Sigmoid colon (tissue), 7 donors: ENCODE data around the gene TWSG1. TPM values are rescaled to one million over a fixed set of nuclear protein-coding genes. Genes with fewer than 3 reads are reported as not detected.

Experiments
- DNase-seq: peaks from one replicate; pipeline ENCODE4 v3.0.0-alpha.2; 2019
- H3K27ac ChIP-seq, 4 donors: fragments of 200-600 bp; sonication (generic); one replicate each; pipeline ENCODE4 v1.5.1; 2016 to 2019; ENCODE audit warnings: mild to moderate bottlenecking in 1 of 4
- H3K27me3 ChIP-seq, 3 donors: fragments of 200-600 bp; sonication (generic); one replicate each; pipeline ENCODE4 v1.5.1; 2019; ENCODE audit warnings: mild to moderate bottlenecking in 1 of 3
- H3K36me3 ChIP-seq, 4 donors: fragments of 200-600 bp; sonication (generic); one replicate each; pipeline ENCODE4 v1.5.1; 2016 to 2019
- H3K4me1 ChIP-seq, 4 donors: fragments of 200-600 bp; sonication (generic); one replicate each; pipeline ENCODE4 v1.5.1; 2017 to 2019
- H3K4me3 ChIP-seq, 4 donors: fragments of 200-600 bp; sonication (generic); one replicate each; pipeline ENCODE4 v1.5.1; 2017 to 2019; ENCODE audit warnings: mild to moderate bottlenecking in 2 of 4, moderate library complexity in 1 of 4
- H3K9me3 ChIP-seq, 4 donors: fragments of 200-600 bp in 3 of 4; sonication (generic) in 3 of 4; one replicate each; pipeline versions ENCODE4 v1.5.1 to v1.6.1; 2013 to 2019
- EP300 ChIP-seq, 4 donors: sonication (generic); formaldehyde crosslinking; IDR thresholded peaks; one replicate each; pipeline ENCODE4 v1.6.1; 2017; ENCODE audit warnings: antibody characterized with exemption in 4 of 4
- POLR2A ChIP-seq, 2 donors: fragments of 450-650 bp; IDR thresholded peaks; one replicate each; pipeline ENCODE4 v1.6.1; 2016; ENCODE audit warnings: antibody characterized with exemption in 2 of 2, mild to moderate bottlenecking in 2 of 2, moderate library complexity in 2 of 2
- POLR2AphosphoS5 ChIP-seq, 4 donors: sonication (generic); formaldehyde crosslinking; IDR thresholded peaks; one replicate each; pipeline ENCODE4 v1.6.1; 2017; ENCODE audit warnings: antibody characterized with exemption in 4 of 4
- WGBS, 2 donors: extraction: QIAGEN DNeasy Blood & Tissue Kit; methylation state at CpG; one replicate each; pipeline ENCODE4 v1.1.7; 2013; 5-methylcytosine and 5-hydroxymethylcytosine counted together
- intact Hi-C: fragments of 100-400 bp; cut with DNase I; formaldehyde crosslinking; loops from one replicate; pipeline ENCODE4 v1.15.1; 2023
- polyA plus RNA-seq, 3 donors: library from polyadenylated mRNA; stranded (reverse); fragments of 200-250 nt; gene quantifications; one replicate each; pipeline ENCODE4 v1.2.3, GENCODE V29; 2013
- total RNA-seq, 4 donors: library from RNA; depleted of rRNA; stranded (reverse); fragments of >200 nt; gene quantifications; one replicate each; pipeline ENCODE4 v1.1.0, GENCODE V29; 2016
- TF ChIP-seq, protein P1 (sequence below), 4 experiments: fragments of 450-650 bp in 3 of 4; fragments of 200-600 bp in 1 of 4; IDR thresholded peaks; one replicate each; pipeline ENCODE4 v1.5.1; 2016 to 2019; ENCODE audit warnings: antibody characterized with exemption in 4 of 4, mild to moderate bottlenecking in 3 of 4, moderate library complexity in 2 of 4
- donor health status: healthy with polysubstance abuse.
- donor health status: Bipolar disorder and iron deficiency.
- donor health status: healthy.

The TWSG1 gene
- total and polyA plus RNA-seq, 7 donors, result 3.6 to 88.3 (median 69.2) TPM

- H3K27me3 ChIP-seq, result no peaks in the 10 kb centered on the region
- no peak overlapping the region for H3K4me3 ChIP-seq
- H3K36me3 ChIP-seq, result no peaks in the 10 kb centered on the region
- TF ChIP-seq, protein P1, sequence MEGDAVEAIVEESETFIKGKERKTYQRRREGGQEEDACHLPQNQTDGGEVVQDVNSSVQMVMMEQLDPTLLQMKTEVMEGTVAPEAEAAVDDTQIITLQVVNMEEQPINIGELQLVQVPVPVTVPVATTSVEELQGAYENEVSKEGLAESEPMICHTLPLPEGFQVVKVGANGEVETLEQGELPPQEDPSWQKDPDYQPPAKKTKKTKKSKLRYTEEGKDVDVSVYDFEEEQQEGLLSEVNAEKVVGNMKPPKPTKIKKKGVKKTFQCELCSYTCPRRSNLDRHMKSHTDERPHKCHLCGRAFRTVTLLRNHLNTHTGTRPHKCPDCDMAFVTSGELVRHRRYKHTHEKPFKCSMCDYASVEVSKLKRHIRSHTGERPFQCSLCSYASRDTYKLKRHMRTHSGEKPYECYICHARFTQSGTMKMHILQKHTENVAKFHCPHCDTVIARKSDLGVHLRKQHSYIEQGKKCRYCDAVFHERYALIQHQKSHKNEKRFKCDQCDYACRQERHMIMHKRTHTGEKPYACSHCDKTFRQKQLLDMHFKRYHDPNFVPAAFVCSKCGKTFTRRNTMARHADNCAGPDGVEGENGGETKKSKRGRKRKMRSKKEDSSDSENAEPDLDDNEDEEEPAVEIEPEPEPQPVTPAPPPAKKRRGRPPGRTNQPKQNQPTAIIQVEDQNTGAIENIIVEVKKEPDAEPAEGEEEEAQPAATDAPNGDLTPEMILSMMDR (IDR thresholded peaks at IDR 0.05), result no peak
- TF ChIP-seq POLR2A (IDR thresholded peaks at IDR 0.05), result no peak
- TF ChIP-seq EP300 (IDR thresholded peaks at IDR 0.05), result no peak
- no peak for TF ChIP-seq POLR2AphosphoS5 (IDR thresholded peaks at IDR 0.05)
- whole genome bisulfite sequencing, 2 donors, result 72 to 80% methylated on average over 5 of the region's 5 CpGs
- H3K27ac ChIP-seq, result no peak overlapping the region
- intact Hi-C loops, result no loop called here
- no peak for DNase-seq
- peaks cover 0 to 11% (median 2%) of the 10 kb centered on the region in 4 donors for H3K4me1 ChIP-seq
- no peaks in the 10 kb centered on the region for H3K9me3 ChIP-seq
Observed at GRCh38 chr18:9436206-9436929, 101.8 kb downstream of the TWSG1 start.

DNA sequence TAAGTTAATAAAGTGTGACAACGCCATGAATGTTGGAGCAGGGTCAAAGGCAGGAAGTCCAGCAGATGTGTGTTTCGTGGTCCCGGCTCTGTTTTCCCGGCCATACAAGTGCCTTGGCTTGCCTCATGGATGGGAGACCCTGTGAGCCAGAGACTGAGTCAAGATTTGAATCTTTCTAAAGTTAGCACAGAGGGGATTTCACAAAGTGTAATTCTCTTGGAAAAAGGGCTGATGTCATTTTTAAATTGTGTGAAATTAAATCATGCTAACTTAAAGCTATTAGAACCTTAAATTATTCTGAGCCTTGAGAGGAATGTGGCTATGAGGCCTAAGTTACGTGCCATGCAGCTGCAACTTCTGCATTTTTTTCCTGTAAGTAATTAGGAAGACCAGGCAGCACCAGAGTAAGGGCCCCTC lies 102.5 kb downstream of the TWSG1 start:
- Histone ChIP-seq H3K27ac (no peak overlapping the region), H3K4me3 (no peak overlapping the region), H3K9me3 (no peaks in the 10 kb centered on the region), H3K36me3 (no peaks in the 10 kb centered on the region), H3K27me3 (no peaks in the 10 kb centered on the region), H3K4me1 (peaks cover 0 to 11% (median 2%) of the 10 kb centered on the region in 4 donors)
- intact Hi-C loops, result no loop called here
- WGBS, 2 donors, result 56 to 71% methylated on average over 5 of the region's 5 CpGs
- TF ChIP-seq, protein P1 (IDR thresholded peaks at IDR 0.05), result no peak
- TF ChIP-seq POLR2AphosphoS5 (IDR thresholded peaks at IDR 0.05) (no peak), POLR2A (IDR thresholded peaks at IDR 0.05) (no peak), EP300 (IDR thresholded peaks at IDR 0.05) (no peak)
- DNase-seq, result peak; percentile 72

- Histone ChIP-seq H3K36me3 (no peaks in the 10 kb centered on the region), H3K27ac (no peak overlapping the region), H3K4me3 (no peak overlapping the region), H3K27me3 (no peaks in the 10 kb centered on the region), H3K9me3 (no peaks in the 10 kb centered on the region), H3K4me1 (peaks cover 0 to 11% (median 2%) of the 10 kb centered on the region in 4 donors)
- DNase-seq, result no peak
- intact Hi-C loops, result no loop called here
- no peak for TF ChIP-seq EP300 (IDR thresholded peaks at IDR 0.05)
- TF ChIP-seq, protein P1 (IDR thresholded peaks at IDR 0.05), result no peak
- TF ChIP-seq POLR2AphosphoS5 (IDR thresholded peaks at IDR 0.05), result no peak
- no peak for TF ChIP-seq POLR2A (IDR thresholded peaks at IDR 0.05)
- 95% methylated on average over 4 of the region's 4 CpGs for WGBS, 2 donors
Observed at GRCh38 chr18:9437672-9438071, 103.1 kb downstream of the TWSG1 start.

GRCh38 chr18:9441061-9441460 lies 106.5 kb downstream of the TWSG1 start:
- H3K27ac ChIP-seq, result no peak overlapping the region
- H3K36me3 ChIP-seq, result no peaks in the 10 kb centered on the region
- H3K4me1 ChIP-seq, result no peaks in the 10 kb centered on the region
- no peak for TF ChIP-seq EP300 (IDR thresholded peaks at IDR 0.05)
- no peak for TF ChIP-seq POLR2A (IDR thresholded peaks at IDR 0.05)
- TF ChIP-seq, protein P1 (IDR thresholded peaks at IDR 0.05), result no peak
- TF ChIP-seq POLR2AphosphoS5 (IDR thresholded peaks at IDR 0.05), result no peak
- no peaks in the 10 kb centered on the region for H3K27me3 ChIP-seq
- no peak overlapping the region for H3K4me3 ChIP-seq
- no peaks in the 10 kb centered on the region for H3K9me3 ChIP-seq
- no peak for DNase-seq
- intact Hi-C loops, result no loop called here
- 90 to 94% methylated on average over 3 of the region's 3 CpGs for WGBS, 2 donors
